Naive thymus-derived CD4-positive, alpha-beta T cell (primary cell): ENCODE results near the gene SERPINA3. TPM values are rescaled to one million over a fixed set of nuclear protein-coding genes. Genes with fewer than 3 reads are reported as not detected.

Source experiments
- ATAC-seq: fragments of 150-1000 bp; cut with Tn5 transposase; 2 replicates; pipeline ENCODE4 v1.10.0; 2021; ENCODE audit warnings: mild to moderate bottlenecking, moderate library complexity
- CTCF ChIA-PET: fragments of 350-600 bp; sonication (Branson Sonifier 250); formaldehyde crosslinking; loops from one replicate; lab custom pipeline; 2021; ENCODE audit warnings: antibody characterized with exemption; lab: Charles Lee
- POLR2A ChIA-PET: fragments of 350-600 bp; sonication (Branson Sonifier 250); formaldehyde crosslinking; loops from one replicate; lab custom pipeline; 2021; ENCODE audit warnings: antibody characterized with exemption, inconsistent platforms; lab: Charles Lee
- DNase-seq, 9 donors: peaks; one replicate each; pipeline versions ENCODE4 v3.0.0 to v3.0.0-alpha.2; 2020 to 2022; ENCODE audit warnings: mixed read lengths in 1 of 9
- H3K27ac ChIP-seq: one replicate; pipeline ENCODE4 v1.7.0; 2013; ENCODE audit warnings: mild to moderate bottlenecking, low read depth, low read length, moderate library complexity
- H3K27me3 ChIP-seq, 2 donors: one replicate each; pipeline ENCODE4 v1.7.0; 2013; ENCODE audit warnings: low read length in 2 of 2, mild to moderate bottlenecking in 2 of 2, moderate library complexity in 2 of 2; ENCODE audit not compliant: control insufficient read depth in 2 of 2, insufficient read depth in 2 of 2
- H3K36me3 ChIP-seq, 3 experiments: 1 replicate in 2 of 3; 2 replicates in 1 of 3; pipeline ENCODE4 v1.7.0; 2013; ENCODE audit warnings: low read length in 3 of 3, mild to moderate bottlenecking in 3 of 3, moderate library complexity in 1 of 3; ENCODE audit not compliant: insufficient read depth in 3 of 3, control insufficient read depth in 2 of 3
- H3K4me1 ChIP-seq, 2 donors: one replicate each; pipeline ENCODE4 v1.7.0; 2013; ENCODE audit warnings: low read length in 2 of 2, mild to moderate bottlenecking in 2 of 2, moderate library complexity in 1 of 2; ENCODE audit not compliant: control insufficient read depth in 2 of 2, insufficient read depth in 2 of 2
- H3K4me3 ChIP-seq: 2 replicates; pipeline ENCODE4 v1.7.0; 2013; ENCODE audit warnings: mild to moderate bottlenecking, low read length
- H3K9me3 ChIP-seq, 3 experiments: 1 replicate in 2 of 3; 2 replicates in 1 of 3; pipeline ENCODE4 v1.7.0; 2013; ENCODE audit warnings: low read length in 3 of 3; ENCODE audit not compliant: control insufficient read depth in 2 of 3
- H3K27ac Mint-ChIP-seq, 9 donors: one replicate each; pipeline ENCODE4 v1.8.0; 2020 to 2022; ENCODE audit warnings: mixed read lengths in 9 of 9, mild to moderate bottlenecking in 8 of 9, moderate library complexity in 5 of 9, inconsistent platforms in 2 of 9
- H3K27me3 Mint-ChIP-seq, 5 donors: one replicate each; pipeline ENCODE4 v1.8.0; 2021 to 2022; ENCODE audit warnings: mixed read lengths in 5 of 5, mild to moderate bottlenecking in 1 of 5
- H3K36me3 Mint-ChIP-seq, 5 donors: one replicate each; pipeline ENCODE4 v1.8.0; 2020 to 2022; ENCODE audit warnings: mixed read lengths in 5 of 5, mild to moderate bottlenecking in 3 of 5, inconsistent platforms in 1 of 5
- H3K4me1 Mint-ChIP-seq, 7 donors: one replicate each; pipeline ENCODE4 v1.8.0; 2020 to 2022; ENCODE audit warnings: mixed read lengths in 7 of 7, mild to moderate bottlenecking in 3 of 7, inconsistent platforms in 1 of 7
- H3K4me3 Mint-ChIP-seq, 10 donors: one replicate each; pipeline ENCODE4 v1.8.0; 2020 to 2022; ENCODE audit warnings: mild to moderate bottlenecking in 10 of 10, mixed read lengths in 10 of 10, moderate library complexity in 6 of 10, inconsistent platforms in 2 of 10
- H3K9me3 Mint-ChIP-seq, 11 donors: one replicate each; pipeline ENCODE4 v1.8.0; 2020 to 2022; ENCODE audit warnings: mixed read lengths in 11 of 11, mild to moderate bottlenecking in 4 of 11, inconsistent platforms in 1 of 11, moderate library complexity in 1 of 11
- intact Hi-C, 2 donors: fragments of 100-400 bp; cut with micrococcal nuclease; formaldehyde crosslinking; loops; one replicate each; pipeline ENCODE4 v1.15.1; 2023
- polyA plus RNA-seq, 2 donors: library from polyadenylated mRNA; unstranded; fragments of 300-500 nt; fragmentation: Illumina TruSeq; gene quantifications; one replicate each; pipeline ENCODE4 v1.2.3, GENCODE V29; 2021
- total RNA-seq, 6 experiments: library from RNA in 5 of 6; stranded (reverse) in 5 of 6; gene quantifications; 1 replicate in 5 of 6; 2 replicates in 1 of 6; pipeline ENCODE4 v1.2.3 and lab custom pipeline; 2021 to 2026

SERPINA3 gene
- total and polyA plus RNA-seq, 7 experiments from 2014 or later: not detected

DNA sequence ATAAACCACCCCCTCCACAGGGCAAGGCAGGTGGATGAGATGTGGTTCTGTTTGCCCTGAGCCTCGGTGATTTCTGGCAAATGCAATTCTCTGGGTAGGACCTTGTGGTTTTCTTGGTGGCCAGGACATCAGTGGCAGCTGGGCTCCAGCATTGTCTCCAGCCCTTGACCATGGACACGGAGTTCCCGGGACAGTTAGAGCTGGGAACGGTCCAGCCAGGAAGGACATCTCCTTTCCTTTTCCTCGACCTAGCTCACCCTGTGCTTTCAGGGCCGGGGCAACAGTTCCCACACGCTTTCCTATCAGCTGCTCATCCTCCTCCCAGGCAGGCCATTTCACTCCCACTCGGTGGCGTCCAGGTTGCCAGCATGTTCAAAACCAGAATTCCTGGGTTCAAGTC, 41.8 kb upstream of the SERPINA3 start:
- Mint-ChIP-seq H3K27ac (no peak overlapping the region), H3K36me3 (no peaks in the 10 kb centered on the region), H3K4me3 (no peak overlapping the region), H3K4me1 (peaks cover 0 to 2% (median 0%) of the 10 kb centered on the region in 7 donors), H3K27me3 (peaks cover 0 to 11% (median 0%) of the 10 kb centered on the region in 5 donors), H3K9me3 (peaks cover 0 to 1% (median 0%) of the 10 kb centered on the region in 11 donors)
- Histone ChIP-seq H3K9me3 (no peaks in the 10 kb centered on the region), H3K27me3 (no peaks in the 10 kb centered on the region), H3K27ac (no peak overlapping the region), H3K4me1 (no peaks in the 10 kb centered on the region), H3K36me3 (no peaks in the 10 kb centered on the region), H3K4me3 (no peak overlapping the region)
- POLR2A ChIA-PET: no interaction called here
- no peak for DNase-seq
- CTCF ChIA-PET: no interaction called here
- no peak for ATAC-seq
- intact Hi-C loops: no loop called here

DNA sequence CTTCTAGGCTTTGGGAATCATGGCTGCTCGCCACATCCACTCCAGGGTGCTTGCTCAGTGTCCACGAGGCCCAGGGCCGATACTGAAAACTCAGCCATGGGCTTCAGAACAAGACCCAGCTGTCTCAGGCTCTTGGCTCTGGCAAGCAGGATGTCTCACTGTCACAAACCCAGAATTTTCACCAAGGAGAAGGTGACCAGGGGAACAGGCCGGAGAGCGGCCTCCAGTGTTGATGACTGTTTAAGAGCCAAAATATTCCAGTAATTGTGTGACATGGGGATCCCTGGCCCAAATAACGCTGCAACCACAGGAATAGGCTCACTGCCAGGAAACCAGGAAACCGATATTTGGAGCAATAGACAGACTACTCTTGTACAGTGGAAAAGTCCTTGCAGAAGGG, 40.8 kb upstream of the SERPINA3 start:
- DNase-seq (no peak), ATAC-seq (no peak)
- H3K36me3 ChIP-seq: no peaks in the 10 kb centered on the region
- no peaks in the 10 kb centered on the region for H3K9me3 ChIP-seq
- no peak overlapping the region for H3K27ac ChIP-seq
- H3K4me3 ChIP-seq: no peak overlapping the region
- H3K4me3 Mint-ChIP-seq: no peak overlapping the region
- ChIA-PET CTCF (no interaction called here), POLR2A (no interaction called here)
- intact Hi-C loops: no loop called here
- H3K36me3 Mint-ChIP-seq: no peaks in the 10 kb centered on the region
- H3K27me3 Mint-ChIP-seq: peaks cover 0 to 9% (median 0%) of the 10 kb centered on the region in 5 donors
- H3K27ac Mint-ChIP-seq: no peak overlapping the region
- peaks cover 0 to 2% (median 0%) of the 10 kb centered on the region in 7 donors for H3K4me1 Mint-ChIP-seq
- no peaks in the 10 kb centered on the region for H3K27me3 ChIP-seq
- no peaks in the 10 kb centered on the region for H3K4me1 ChIP-seq
- H3K9me3 Mint-ChIP-seq: peaks cover 0 to 1% (median 0%) of the 10 kb centered on the region in 11 donors

DNA sequence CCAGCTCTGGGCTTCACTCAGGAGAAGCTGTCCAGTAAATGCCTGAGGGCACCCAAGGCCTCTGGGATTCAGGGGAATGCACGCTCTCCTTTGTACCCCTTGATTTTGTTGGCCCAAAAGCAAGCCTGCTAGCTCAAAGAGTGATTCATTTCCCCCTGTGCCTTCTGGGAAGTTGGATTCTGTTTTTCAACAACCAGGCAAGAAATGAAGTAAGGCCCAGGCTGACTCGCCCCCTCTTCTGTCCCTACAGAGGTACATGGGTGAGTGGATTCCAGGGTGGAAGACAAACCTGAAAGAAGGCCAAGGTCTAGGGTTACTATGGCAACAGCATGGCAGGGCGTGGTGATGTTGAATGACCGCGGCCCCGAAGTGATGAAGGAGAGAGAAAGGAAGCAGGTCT, 40.2 kb upstream of the SERPINA3 start:
- H3K9me3 Mint-ChIP-seq: peaks cover 0 to 1% (median 0%) of the 10 kb centered on the region in 11 donors
- no peaks in the 10 kb centered on the region for H3K27me3 ChIP-seq
- H3K36me3 Mint-ChIP-seq: no peaks in the 10 kb centered on the region
- peaks cover 0 to 5% (median 0%) of the 10 kb centered on the region in 5 donors for H3K27me3 Mint-ChIP-seq
- ATAC-seq: no peak
- DNase-seq: no peak
- no peak overlapping the region for H3K4me3 Mint-ChIP-seq
- no peak overlapping the region for H3K4me3 ChIP-seq
- no peaks in the 10 kb centered on the region for H3K4me1 ChIP-seq
- intact Hi-C loops: no loop called here
- H3K27ac Mint-ChIP-seq: no peak overlapping the region
- H3K36me3 ChIP-seq: no peaks in the 10 kb centered on the region
- no peak overlapping the region for H3K27ac ChIP-seq
- ChIA-PET POLR2A (no interaction called here), CTCF (no interaction called here)
- no peaks in the 10 kb centered on the region for H3K9me3 ChIP-seq
- H3K4me1 Mint-ChIP-seq: peaks cover 0 to 2% (median 0%) of the 10 kb centered on the region in 7 donors

DNA sequence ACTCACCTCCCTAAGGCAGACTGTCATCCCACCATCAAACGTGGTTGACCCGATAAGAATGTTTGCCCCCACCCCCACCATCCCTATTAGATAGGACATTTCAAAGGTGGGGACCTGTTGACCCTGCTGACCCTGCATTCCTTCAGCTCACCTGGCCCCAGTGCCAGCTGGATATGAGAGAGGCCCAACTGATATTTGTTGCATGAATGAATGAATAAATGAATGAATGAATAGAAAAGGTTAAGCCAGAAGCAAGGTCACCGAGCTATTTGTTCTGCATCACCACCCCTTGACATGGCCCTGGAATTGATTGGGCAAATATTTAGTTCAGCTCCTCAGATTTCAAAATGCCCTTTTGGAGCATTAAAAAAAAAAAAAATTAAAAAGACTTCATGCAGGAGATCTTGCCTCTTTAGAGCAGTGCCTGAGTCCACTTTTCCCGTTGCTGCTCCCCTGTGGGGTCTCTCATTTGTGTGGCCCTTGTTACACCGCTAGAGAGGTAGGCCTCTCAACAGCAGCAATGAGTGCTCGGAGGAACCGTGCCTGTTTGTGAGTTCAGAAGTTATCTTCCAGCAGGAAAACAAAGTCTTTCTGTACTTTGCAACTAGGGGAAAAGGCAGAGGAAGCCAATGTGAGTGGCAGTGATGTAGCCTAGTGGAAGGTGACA, 39.4 kb upstream of the SERPINA3 start:
- peaks cover 0 to 1% (median 0%) of the 10 kb centered on the region in 11 donors for H3K9me3 Mint-ChIP-seq
- Histone ChIP-seq H3K27ac (no peak overlapping the region), H3K4me1 (no peaks in the 10 kb centered on the region), H3K27me3 (no peaks in the 10 kb centered on the region), H3K4me3 (no peak overlapping the region), H3K9me3 (no peaks in the 10 kb centered on the region), H3K36me3 (no peaks in the 10 kb centered on the region)
- peaks cover 0 to 5% (median 0%) of the 10 kb centered on the region in 5 donors for H3K27me3 Mint-ChIP-seq
- H3K4me1 Mint-ChIP-seq: peaks cover 0 to 2% (median 0%) of the 10 kb centered on the region in 7 donors
- POLR2A ChIA-PET: no interaction called here
- no peak overlapping the region for H3K27ac Mint-ChIP-seq
- H3K36me3 Mint-ChIP-seq: no peaks in the 10 kb centered on the region
- no peak for ATAC-seq
- intact Hi-C loops: no loop called here
- CTCF ChIA-PET: no interaction called here
- no peak for DNase-seq
- no peak overlapping the region for H3K4me3 Mint-ChIP-seq

DNA sequence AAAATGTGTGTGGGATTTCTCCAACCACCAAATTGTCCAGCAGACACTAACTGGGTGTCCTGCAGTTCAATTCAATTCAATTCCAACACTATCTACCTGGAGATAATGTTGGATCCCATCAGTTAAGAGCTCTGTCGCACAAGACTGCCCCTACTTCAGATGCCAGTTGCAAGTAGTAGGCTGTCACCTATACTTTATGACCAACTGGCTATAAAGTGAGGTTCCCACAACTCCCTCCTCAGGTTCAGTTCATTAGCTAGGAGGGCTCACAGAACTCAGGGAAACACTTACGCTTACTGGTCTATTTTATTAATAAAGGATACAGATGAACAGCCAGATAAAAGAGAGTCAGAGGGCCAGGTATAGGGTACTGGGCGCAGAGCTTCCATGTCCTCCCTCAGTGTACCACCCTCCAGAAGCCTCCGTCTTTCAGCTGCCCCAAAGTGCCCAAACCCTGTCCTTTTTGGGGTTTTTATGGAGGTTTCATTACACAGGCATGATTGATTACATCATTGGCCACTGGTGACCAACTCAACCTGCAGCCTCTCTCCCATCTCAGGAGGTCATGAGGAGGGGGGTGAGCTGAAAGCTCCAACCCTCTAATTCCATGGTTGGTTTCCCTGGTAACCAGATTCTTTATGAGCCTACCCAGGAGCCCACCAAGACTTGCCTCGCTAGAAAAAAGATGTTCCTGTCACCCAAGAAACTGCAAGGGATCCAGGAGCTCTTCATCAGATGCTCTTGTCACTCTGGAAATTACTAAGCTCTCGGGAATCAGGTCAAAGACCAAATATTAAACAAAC, 38.5 kb upstream of the SERPINA3 start:
- peaks cover 0 to 4% (median 0%) of the 10 kb centered on the region in 5 donors for H3K27me3 Mint-ChIP-seq
- no peak for ATAC-seq
- POLR2A ChIA-PET: no interaction called here
- H3K4me1 ChIP-seq: no peaks in the 10 kb centered on the region
- H3K4me3 Mint-ChIP-seq: no peak overlapping the region
- no peak overlapping the region for H3K27ac ChIP-seq
- no peaks in the 10 kb centered on the region for H3K36me3 ChIP-seq
- CTCF ChIA-PET: no interaction called here
- DNase-seq: no peak
- intact Hi-C loops: no loop called here
- H3K9me3 Mint-ChIP-seq: peaks cover 0 to 1% (median 0%) of the 10 kb centered on the region in 11 donors
- H3K4me1 Mint-ChIP-seq: peaks cover 0 to 2% (median 0%) of the 10 kb centered on the region in 7 donors
- H3K9me3 ChIP-seq: no peaks in the 10 kb centered on the region
- no peak overlapping the region for H3K27ac Mint-ChIP-seq
- H3K27me3 ChIP-seq: no peaks in the 10 kb centered on the region
- H3K4me3 ChIP-seq: no peak overlapping the region
- no peaks in the 10 kb centered on the region for H3K36me3 Mint-ChIP-seq

DNA sequence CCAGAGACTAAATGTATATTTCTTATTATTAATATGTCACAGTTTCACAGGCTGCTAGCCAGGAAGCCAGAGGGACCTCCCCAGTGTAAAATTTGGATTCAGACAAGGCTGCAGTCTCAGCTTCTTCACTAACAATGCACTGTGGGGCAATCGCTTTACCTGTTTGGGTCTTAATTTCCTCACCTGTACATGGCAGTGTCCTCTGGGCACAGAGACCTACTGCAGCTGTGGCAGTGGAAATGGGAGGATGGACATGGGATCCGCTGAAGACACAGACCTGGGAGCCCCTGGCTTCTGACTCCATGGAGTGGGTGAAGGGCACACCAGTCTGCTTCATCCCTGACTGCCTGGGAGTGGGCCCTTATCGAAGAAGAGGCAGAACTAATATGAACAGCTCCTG, 37.9 kb upstream of the SERPINA3 start:
- H3K4me3 Mint-ChIP-seq: no peak overlapping the region

More for the DNA sequence above, 37.9 kb upstream of the SERPINA3 start:
- no peak overlapping the region for H3K27ac ChIP-seq
- Mint-ChIP-seq H3K9me3 (peaks cover 0 to 1% (median 0%) of the 10 kb centered on the region in 11 donors), H3K36me3 (no peaks in the 10 kb centered on the region), H3K27me3 (peaks cover 0 to 7% (median 3%) of the 10 kb centered on the region in 5 donors), H3K4me1 (peaks cover 0 to 2% (median 0%) of the 10 kb centered on the region in 7 donors), H3K27ac (no peak overlapping the region)
- no peaks in the 10 kb centered on the region for H3K9me3 ChIP-seq
- POLR2A ChIA-PET: no interaction called here
- DNase-seq (no peak), ATAC-seq (no peak)
- H3K27me3 ChIP-seq: no peaks in the 10 kb centered on the region
- H3K4me3 ChIP-seq: no peak overlapping the region
- CTCF ChIA-PET: no interaction called here
- intact Hi-C loops: no loop called here
- H3K4me1 ChIP-seq: no peaks in the 10 kb centered on the region
- H3K36me3 ChIP-seq: no peaks in the 10 kb centered on the region
